HG02938 (cell line): ENCODE data around the gene AP1G1.
"Not testable (repeated sequence)": the region's sequence is repeated elsewhere in the genome, so short reads cannot be mapped to it uniquely, and the experiment has no call there.

ENCODE experiments used
- ATAC-seq: cut with Tn5 transposase; IDR thresholded peaks from one replicate; pipeline ENCODE4 v1.9.1; 2021; ENCODE audit warnings: mild to moderate bottlenecking, moderate library complexity; ENCODE audit not compliant: unreplicated experiment

AP1G1 gene

GRCh38 chr16:71707199-71707598, 101.4 kb downstream of the AP1G1 start:
- ATAC-seq, result no peak

GRCh38 chr16:71706046-71706445, 102.6 kb downstream of the AP1G1 start:
- ATAC-seq, result no peak

GRCh38 chr16:71703333-71703732, 105.3 kb downstream of the AP1G1 start:
- ATAC-seq, result no peak

GRCh38 chr16:71700831-71701230, 107.8 kb downstream of the AP1G1 start:
- no peak for ATAC-seq

GRCh38 chr16:71698491-71698890, 110.1 kb downstream of the AP1G1 start:
- no peak for ATAC-seq

GRCh38 chr16:71693164-71693563, 115.5 kb downstream of the AP1G1 start:
- no peak for ATAC-seq

- no peak for ATAC-seq
Measured at GRCh38 chr16:71689901-71690300, 118.7 kb downstream of the AP1G1 start.

GRCh38 chr16:71687861-71688260, 120.8 kb downstream of the AP1G1 start:
- no peak for ATAC-seq

- not testable (repeated sequence) for ATAC-seq
Measured at GRCh38 chr16:71684280-71684679, 124.4 kb downstream of the AP1G1 start.

GRCh38 chr16:71681360-71681759, 127.3 kb downstream of the AP1G1 start:
- ATAC-seq, result no peak
